T follicular helper cell (primary cell): Measurements from ENCODE around the gene B2M.
"Not testable (repeated sequence)": the region's sequence is repeated elsewhere in the genome, so short reads cannot be mapped to it uniquely, and the experiment has no call there.

ENCODE experiments used
- DNase-seq: peaks from one replicate; pipeline ENCODE4 v3.0.0-alpha.2; 2020; ENCODE audit warnings: low read depth

Gene B2M

DNA sequence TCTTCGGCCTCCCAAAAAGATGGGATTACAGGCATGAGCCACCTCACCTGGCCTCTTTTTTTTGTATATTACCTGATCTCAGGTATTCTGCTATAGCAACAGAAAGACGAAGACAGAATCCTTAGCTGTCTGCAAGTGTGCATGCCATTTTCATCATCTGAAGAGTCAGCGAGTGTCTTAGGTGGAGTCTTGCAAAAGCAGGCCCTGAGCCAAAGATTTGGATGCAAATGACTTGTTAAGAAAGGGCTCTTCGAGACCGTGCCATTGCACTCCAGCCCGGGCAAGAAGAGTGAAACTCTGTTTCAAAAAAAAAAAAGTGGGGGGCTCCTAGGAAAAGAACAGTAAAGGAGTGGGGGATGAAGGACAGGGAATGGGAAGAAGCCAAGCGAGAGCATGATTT is 14.8 kb downstream of the B2M start:
- no peak for DNase-seq

GRCh38 chr15:44726568-44727484 is 15.5 kb downstream of the B2M start:
- DNase-seq, result peak; percentile 75

GRCh38 chr15:44727485-44728231 is 16.3 kb downstream of the B2M start:
- DNase-seq, result no peak

- DNase-seq, result not testable (repeated sequence)
Measured at GRCh38 chr15:44728232-44728575, 16.9 kb downstream of the B2M start.

- DNase-seq, result peak; percentile 92
Measured at GRCh38 chr15:44728576-44729407, 17.5 kb downstream of the B2M start.

DNA sequence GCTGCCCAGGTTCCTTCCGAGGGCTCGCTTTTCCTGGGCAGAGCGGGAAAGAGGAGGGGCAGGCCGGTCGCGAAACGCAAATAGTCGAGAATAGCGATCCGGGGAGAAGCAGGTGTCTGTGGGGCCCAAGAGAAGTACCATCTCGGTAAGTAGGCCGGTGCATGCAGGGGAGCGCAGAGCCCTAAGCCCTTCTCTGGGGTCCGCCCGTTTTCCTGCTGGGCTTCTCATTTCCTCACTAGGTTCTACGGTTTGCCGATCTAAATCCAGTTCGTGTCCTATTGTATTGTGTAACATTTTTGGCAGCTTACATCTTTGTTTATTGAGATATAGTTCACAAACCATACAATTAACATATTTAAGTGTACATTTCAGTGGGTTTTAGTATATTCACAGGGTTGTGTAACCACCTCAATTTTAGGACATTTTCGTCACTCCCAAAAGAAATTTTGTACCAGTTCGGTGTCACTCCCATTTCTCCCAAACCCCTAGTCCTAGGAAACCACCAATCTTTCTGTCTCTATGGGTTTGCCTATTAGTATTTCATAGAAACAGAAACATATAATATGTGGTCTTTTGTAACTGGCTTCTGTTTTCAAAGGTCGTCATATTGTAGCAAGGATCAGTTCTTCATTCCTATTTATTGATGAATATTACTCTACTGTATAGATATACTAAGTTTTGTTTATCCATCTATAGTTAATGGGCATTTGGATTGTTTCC is 18.3 kb downstream of the B2M start:
- no peak for DNase-seq

- no peak for DNase-seq
Measured at GRCh38 chr15:44734839-44735481, 23.6 kb downstream of the B2M start.

- DNase-seq, result no peak
Measured at GRCh38 chr15:44735482-44736180, 24.3 kb downstream of the B2M start.

- DNase-seq, result no peak
Measured at GRCh38 chr15:44736181-44736765, 25.0 kb downstream of the B2M start, which contains the start of gene TRIM69. Gene TRIM69 (plus strand): TSS chr15:44736528. CDS start chr15:44736705, 177 bp downstream.

DNA sequence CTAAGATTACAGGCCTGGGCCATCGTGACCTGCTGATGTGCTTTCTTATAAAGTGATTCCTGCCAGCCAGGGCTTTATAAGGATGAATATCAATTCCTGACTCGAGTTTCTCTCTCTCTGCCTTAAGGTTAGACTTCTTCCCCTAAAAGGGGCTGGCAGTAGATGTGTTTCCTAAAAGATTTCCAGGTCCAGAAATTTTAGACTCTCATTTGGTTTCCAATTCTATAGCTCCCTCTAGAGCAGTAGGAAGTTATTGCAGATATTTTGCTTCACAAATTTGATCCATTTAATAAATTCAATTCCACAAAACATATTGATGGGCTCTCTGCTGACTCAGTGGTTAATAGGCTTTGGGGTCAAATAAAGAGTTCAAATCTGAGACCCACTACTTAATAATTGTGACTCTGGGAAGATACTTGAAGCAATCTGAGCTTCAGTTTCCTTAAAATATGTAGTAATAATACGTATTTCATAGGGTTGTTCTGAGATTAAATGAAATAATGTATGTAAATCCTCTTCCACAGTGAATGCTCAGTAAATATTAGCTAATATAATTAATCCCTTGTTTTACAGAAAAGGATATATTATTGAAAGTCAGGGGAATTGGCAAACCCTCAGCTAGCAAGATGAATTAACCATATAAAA is 27.1 kb downstream of the B2M start:
- no peak for DNase-seq

GRCh38 chr15:44739222-44739847 is 28.0 kb downstream of the B2M start:
- not testable (repeated sequence) for DNase-seq

- DNase-seq, result not testable (repeated sequence)
Measured at GRCh38 chr15:44743454-44743853, 32.1 kb downstream of the B2M start.

- DNase-seq, result no peak
Measured at GRCh38 chr15:44753345-44753744, 42.0 kb downstream of the B2M start.

DNA sequence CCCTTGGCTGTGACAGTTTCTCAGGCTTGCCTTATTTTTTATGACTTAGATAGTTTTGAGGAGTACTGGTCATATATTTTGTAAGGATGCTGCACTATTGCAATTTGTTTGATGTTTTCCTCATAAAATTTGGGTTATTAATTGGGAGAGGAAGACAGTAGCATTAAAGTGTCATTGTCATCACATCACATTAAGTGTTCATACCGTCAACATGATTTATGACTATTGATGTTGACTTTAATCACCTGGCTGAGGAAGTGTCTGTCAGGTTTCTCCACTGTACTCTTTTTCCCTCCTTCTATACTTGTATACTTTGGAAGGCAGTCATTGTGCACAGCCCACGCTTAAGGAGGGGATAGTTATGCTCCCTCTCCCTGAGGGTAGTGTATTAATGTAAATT is 51.9 kb downstream of the B2M start:
- DNase-seq, result no peak

GRCh38 chr15:44763848-44764247 is 52.5 kb downstream of the B2M start:
- no peak for DNase-seq

DNA sequence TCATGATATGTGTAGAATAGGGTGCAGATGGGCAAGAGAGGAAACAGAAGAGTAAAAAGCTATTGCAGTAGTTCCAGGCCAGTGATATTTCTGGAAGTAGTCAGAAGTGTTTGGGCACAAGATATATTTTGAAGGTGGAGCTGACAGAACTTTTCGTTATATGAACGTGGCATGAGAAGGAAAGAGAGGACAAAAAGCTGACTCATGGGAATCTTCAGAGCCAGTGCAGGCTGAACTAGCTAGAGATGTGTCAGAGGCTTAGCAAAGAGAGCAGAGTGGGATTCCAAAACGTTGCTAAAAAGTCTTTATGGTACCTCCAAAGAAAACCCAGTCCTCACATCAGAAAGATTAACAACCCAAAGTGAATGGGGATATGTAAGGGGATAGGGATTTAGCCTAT is 53.7 kb downstream of the B2M start:
- no peak for DNase-seq
